ENCODE data around the gene DAP3. TPM values are rescaled to one million over a fixed set of nuclear protein-coding genes. Genes with fewer than 3 reads are reported as not detected.

The DAP3 gene
- total RNA-seq, 2 donors from 2014 or later, result 107 to 112 TPM

GRCh38 chr1:155688324-155689080 is 389 bp upstream of the DAP3 start, which contains the start of gene YY1AP1:
YY1AP1 (minus strand) TSS chr1:155688774; CDS start chr1:155680436, 8,338 bp downstream.
- Mint-ChIP-seq H3K27me3 (ENCODE audit: insufficient read depth) (no peaks in the 10 kb centered on the region), H3K4me1 (peaks cover 14% of the 10 kb centered on the region), H3K27ac (peak within 1 kb of the TSS; percentile 94), H3K4me3 (peak within 1 kb of the TSS; percentile 97), H3K9me3 (peaks cover 37% of the 10 kb centered on the region), H3K36me3 (ENCODE audit: low read depth) (peaks cover 51% of the 10 kb centered on the region)
- Histone ChIP-seq H3K4me1 (ENCODE audit: control insufficient read depth, insufficient read depth, low read length) (no peaks in the 10 kb centered on the region), H3K4me3 (ENCODE audit: low read length) (peak within 1 kb of the TSS; percentile 94), H3K27ac (ENCODE audit: low read depth, low read length) (peak within 1 kb of the TSS; percentile 100), H3K9ac (ENCODE audit: extremely low read depth, low read length, poor library complexity, severe bottlenecking) (peak within 1 kb of the TSS; percentile 96), H3K9me3 (ENCODE audit: control insufficient read depth, low read length) (peaks cover 34% of the 10 kb centered on the region), H3K27me3 (ENCODE audit: control insufficient read depth, insufficient read depth, low read length, poor library complexity, severe bottlenecking) (no peaks in the 10 kb centered on the region), H3K36me3 (ENCODE audit: control insufficient read depth, insufficient read depth, low read length) (peaks cover 33% of the 10 kb centered on the region)
- TF ChIP-seq CTCF (conservative IDR thresholded peaks at IDR 0.05), result peak; percentile 22
- peak; percentile 93 for DNase-seq
- 0% methylated on average over 49 to 81 of the region's 81 CpGs for WGBS, 2 experiments (ENCODE audit: insufficient coverage in 1 of 2, insufficient read length in 1 of 2)

GRCh38 chr1:155691992-155692528 is 3.2 kb downstream of the DAP3 start:
- H3K4me1 ChIP-seq (ENCODE audit: control insufficient read depth, insufficient read depth, low read length), result no peaks in the 10 kb centered on the region
- Mint-ChIP-seq H3K9me3 (peaks cover 55% of the 10 kb centered on the region), H3K27ac (no peak overlapping the region), H3K4me1 (peaks cover under 1% of the 10 kb centered on the region), H3K27me3 (ENCODE audit: insufficient read depth) (no peaks in the 10 kb centered on the region), H3K36me3 (ENCODE audit: low read depth) (peaks cover 65% of the 10 kb centered on the region), H3K4me3 (no peak overlapping the region)
- peaks cover 52% of the 10 kb centered on the region for H3K36me3 ChIP-seq (ENCODE audit: control insufficient read depth, insufficient read depth, low read length)
- DNase-seq, result no peak
- peaks cover 64% of the 10 kb centered on the region for H3K9me3 ChIP-seq (ENCODE audit: control insufficient read depth, low read length)
- 95 to 100% methylated on average over 7 to 8 of the region's 8 CpGs for WGBS, 2 experiments (ENCODE audit: insufficient coverage in 1 of 2, insufficient read length in 1 of 2)
- no peak overlapping the region for H3K9ac ChIP-seq (ENCODE audit: extremely low read depth, low read length, poor library complexity, severe bottlenecking)
- no peak overlapping the region for H3K27ac ChIP-seq (ENCODE audit: low read depth, low read length)
- peak overlapping the region; percentile 52 for H3K4me3 ChIP-seq (ENCODE audit: low read length)
- TF ChIP-seq CTCF (conservative IDR thresholded peaks at IDR 0.05), result no peak
- no peaks in the 10 kb centered on the region for H3K27me3 ChIP-seq (ENCODE audit: control insufficient read depth, insufficient read depth, low read length, poor library complexity, severe bottlenecking)

GRCh38 chr1:155694167-155694566 is 5.3 kb downstream of the DAP3 start:
- Mint-ChIP-seq H3K27ac (no peak overlapping the region), H3K9me3 (peaks cover 75% of the 10 kb centered on the region), H3K4me1 (peaks cover 9% of the 10 kb centered on the region), H3K27me3 (ENCODE audit: insufficient read depth) (no peaks in the 10 kb centered on the region), H3K36me3 (ENCODE audit: low read depth) (peaks cover 85% of the 10 kb centered on the region), H3K4me3 (no peak overlapping the region)
- H3K27ac ChIP-seq (ENCODE audit: low read depth, low read length), result no peak overlapping the region
- no peak overlapping the region for H3K4me3 ChIP-seq (ENCODE audit: low read length)
- 83 to 97% methylated on average over 3 to 7 of the region's 7 CpGs for whole genome bisulfite sequencing, 2 experiments (ENCODE audit: insufficient coverage in 1 of 2, insufficient read length in 1 of 2)
- no peaks in the 10 kb centered on the region for H3K4me1 ChIP-seq (ENCODE audit: control insufficient read depth, insufficient read depth, low read length)
- TF ChIP-seq CTCF (conservative IDR thresholded peaks at IDR 0.05), result no peak
- no peak overlapping the region for H3K9ac ChIP-seq (ENCODE audit: extremely low read depth, low read length, poor library complexity, severe bottlenecking)
- H3K9me3 ChIP-seq (ENCODE audit: control insufficient read depth, low read length), result peaks cover 73% of the 10 kb centered on the region
- H3K27me3 ChIP-seq (ENCODE audit: control insufficient read depth, insufficient read depth, low read length, poor library complexity, severe bottlenecking), result no peaks in the 10 kb centered on the region
- DNase-seq, result no peak
- peaks cover 58% of the 10 kb centered on the region for H3K36me3 ChIP-seq (ENCODE audit: control insufficient read depth, insufficient read depth, low read length)
